GM12865 (cell line): ENCODE data around the gene OR52B6.

ENCODE experiments used
- DNase-seq: peaks from one replicate; pipeline ENCODE4 v3.0.0; 2010; ENCODE audit warnings: low read depth
- H3K4me3 ChIP-seq: 2 replicates; pipeline ENCODE4 v1.5.1; 2011; ENCODE audit warnings: mild to moderate bottlenecking, low read depth, low read length, control low read depth
- CTCF ChIP-seq: IDR thresholded peaks from 2 replicates; pipeline ENCODE4 v1.5.1; 2011; ENCODE audit warnings: low read length, control low read depth, low read depth, inconsistent platforms; ENCODE audit not compliant: insufficient read depth; ENCODE audit errors: missing control alignments

The OR52B6 gene

GRCh38 chr11:5605849-5606248 is 25.2 kb downstream of the OR52B6 start:
- no peak for DNase-seq
- no peak overlapping the region for H3K4me3 ChIP-seq
- TF ChIP-seq CTCF, result no peak

GRCh38 chr11:5608808-5609207 is 28.1 kb downstream of the OR52B6 start:
- no peak overlapping the region for H3K4me3 ChIP-seq
- DNase-seq, result no peak
- TF ChIP-seq CTCF, result no peak

GRCh38 chr11:5610446-5610845 is 29.8 kb downstream of the OR52B6 start:
- no peak for DNase-seq
- H3K4me3 ChIP-seq, result no peak overlapping the region
- no peak for TF ChIP-seq CTCF

GRCh38 chr11:5611627-5612026 is 30.9 kb downstream of the OR52B6 start:
- DNase-seq, result no peak
- no peak overlapping the region for H3K4me3 ChIP-seq
- TF ChIP-seq CTCF, result peak; percentile 2

- no peak overlapping the region for H3K4me3 ChIP-seq
- no peak for DNase-seq
- no peak for TF ChIP-seq CTCF
Measured at GRCh38 chr11:5618807-5619206, 38.1 kb downstream of the OR52B6 start.

- no peak overlapping the region for H3K4me3 ChIP-seq
- TF ChIP-seq CTCF, result no peak
- DNase-seq, result no peak
Measured at GRCh38 chr11:5620651-5621521, 40.2 kb downstream of the OR52B6 start.

- H3K4me3 ChIP-seq, result no peak overlapping the region
- TF ChIP-seq CTCF, result no peak
- no peak for DNase-seq
Measured at GRCh38 chr11:5621580-5621979, 40.9 kb downstream of the OR52B6 start.
